NCI-H2171 (cell line): ENCODE data around the gene KBTBD12.

ENCODE experiments used
- DNase-seq: peaks from one replicate; lab custom pipeline; 2025; lab: John Stamatoyannopoulos, UW

KBTBD12 gene

DNA sequence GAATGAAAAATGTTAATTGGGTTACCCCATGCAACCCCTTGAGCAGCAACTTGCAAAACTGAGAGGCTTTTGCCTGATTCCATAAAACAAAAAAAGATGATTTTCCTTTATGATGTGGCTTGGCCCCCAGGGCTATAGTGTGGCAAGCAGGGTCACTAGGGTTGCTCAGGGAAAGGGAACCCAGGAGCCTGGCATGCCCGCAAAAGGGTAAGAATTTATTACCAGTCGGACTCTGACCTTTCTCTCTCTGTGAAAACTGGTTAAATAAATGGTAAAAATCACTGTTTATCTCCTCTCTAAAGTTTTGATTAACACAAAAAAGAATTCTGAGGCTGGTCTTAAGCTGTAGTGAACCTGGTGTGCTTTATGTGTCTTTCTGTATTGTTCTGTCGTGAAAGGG is 99.5 kb downstream of the KBTBD12 start:
- no peak for DNase-seq

DNA sequence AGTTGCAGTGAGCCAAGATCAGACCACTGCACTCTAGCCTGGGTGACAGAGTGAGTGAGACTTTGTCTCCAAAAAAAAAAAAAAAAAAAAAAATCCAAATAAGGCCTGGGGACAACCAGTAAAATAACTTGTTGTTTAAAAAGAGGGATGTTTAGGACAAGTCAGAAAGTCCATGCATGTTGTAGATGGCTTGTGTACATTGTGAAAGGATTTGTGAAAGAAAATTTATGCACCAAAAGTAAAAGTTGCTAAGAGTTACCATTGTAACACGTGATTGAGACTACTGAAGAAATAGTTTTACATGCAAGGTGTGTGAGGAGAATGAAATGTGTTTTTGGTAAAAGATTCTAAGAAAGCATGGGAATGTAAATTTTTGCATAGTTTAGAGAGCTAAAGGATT is 101.5 kb downstream of the KBTBD12 start:
- DNase-seq, result no peak

GRCh38 chr3:128021768-128022372 is 106.8 kb downstream of the KBTBD12 start:
- no peak for DNase-seq

DNA sequence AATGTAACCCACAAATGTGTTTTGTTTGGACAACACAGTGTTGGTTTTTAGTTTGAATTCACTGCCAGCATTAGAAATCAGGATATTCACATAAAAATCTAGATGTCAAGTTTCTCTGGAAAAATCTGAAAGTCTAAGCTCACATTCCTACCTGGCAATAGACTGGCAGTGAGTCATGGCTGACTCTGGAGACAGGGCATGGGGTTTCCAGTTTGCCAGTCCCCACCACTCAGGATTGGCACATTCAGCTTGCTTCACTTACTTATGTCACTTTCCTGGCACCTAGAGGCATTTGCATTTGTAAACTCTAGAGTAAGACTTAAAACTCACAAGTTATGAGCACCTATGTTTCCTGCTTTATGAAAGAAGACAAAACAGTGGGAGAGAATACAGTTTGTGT is 118.1 kb downstream of the KBTBD12 start:
- DNase-seq, result no peak

DNA sequence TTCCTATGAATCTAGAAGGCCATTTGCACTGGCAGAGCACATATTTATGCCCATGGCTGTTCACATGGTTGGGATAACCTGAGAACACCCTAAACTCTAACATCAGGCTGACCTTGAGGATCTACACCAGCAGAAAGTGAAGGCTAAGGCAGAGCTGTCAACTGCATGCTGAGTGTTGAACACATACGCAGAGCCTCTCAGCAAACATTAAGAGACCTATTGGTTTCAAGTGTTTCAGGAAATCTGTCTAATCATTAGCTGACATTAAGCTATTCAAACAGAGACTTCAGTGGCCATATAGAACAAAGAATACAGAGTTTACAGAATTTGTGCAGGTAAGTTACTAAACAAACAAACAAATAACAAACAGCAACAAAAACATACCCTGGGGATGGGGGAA is 121.1 kb downstream of the KBTBD12 start:
- DNase-seq, result no peak
